AG20443 (cell line): Measurements from ENCODE around the gene FGD4.

Source experiments
- DNase-seq: peaks from one replicate; pipeline ENCODE4 v3.0.0; 2012; ENCODE audit warnings: low spot score, mixed read lengths

The FGD4 gene

DNA sequence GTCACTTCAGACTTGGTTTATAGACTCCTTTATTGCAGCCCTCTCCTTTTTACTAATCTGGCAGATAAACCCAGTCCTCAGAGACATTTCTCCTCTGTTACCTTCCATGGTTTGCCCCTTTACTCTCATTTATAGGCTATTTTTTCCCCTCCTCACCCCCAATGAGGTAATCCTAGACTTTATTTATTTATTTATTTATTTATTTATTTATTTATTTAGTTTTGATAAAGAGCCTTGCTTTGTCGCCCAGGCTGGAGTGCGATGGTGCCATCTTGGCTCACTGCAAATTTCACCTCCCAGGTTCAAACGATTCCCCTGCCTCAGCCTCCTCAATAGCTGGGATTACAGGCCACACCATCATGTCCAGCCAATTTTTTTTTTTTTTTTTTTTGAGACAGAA is 8.4 kb downstream of the FGD4 start:
- DNase-seq = no peak

DNA sequence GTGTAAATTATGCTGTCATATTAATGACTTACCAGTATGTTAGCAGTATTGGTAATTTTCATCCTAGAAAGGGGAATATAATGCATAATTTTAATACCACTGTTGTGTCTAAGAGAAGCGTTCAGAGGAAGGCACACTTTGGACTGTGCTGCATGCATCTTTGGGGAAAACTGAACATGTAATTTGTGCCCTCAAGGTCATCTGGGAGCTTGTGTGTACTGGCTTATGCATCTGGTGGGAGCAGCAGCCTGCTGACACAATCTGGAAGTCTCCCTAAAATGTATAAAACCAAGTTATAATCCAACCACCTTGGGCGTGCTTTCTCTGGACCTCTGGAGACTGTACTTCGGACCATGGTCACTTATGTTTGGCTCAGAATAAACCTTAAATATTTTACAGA is 14.1 kb downstream of the FGD4 start:
- no peak for DNase-seq

DNA sequence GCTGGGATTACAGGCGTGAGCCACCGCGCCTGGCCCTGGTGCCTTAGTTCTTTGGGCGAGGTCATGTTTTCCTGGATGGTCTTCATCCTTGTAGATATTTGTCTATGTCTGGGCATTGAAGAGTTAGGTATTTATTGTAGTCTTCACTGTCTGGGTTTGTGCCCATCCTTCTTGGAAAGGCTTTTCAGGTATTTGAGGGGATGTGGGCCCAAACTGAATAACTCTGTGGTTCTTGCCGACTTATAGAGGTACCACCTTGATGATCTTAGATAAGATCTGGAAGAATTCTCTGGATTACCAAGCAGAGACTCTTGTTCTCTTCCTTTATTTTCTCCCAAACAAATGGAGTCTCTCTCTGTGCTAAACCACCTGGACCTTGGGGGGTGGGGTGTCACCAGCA is 18.9 kb downstream of the FGD4 start:
- no peak for DNase-seq

DNA sequence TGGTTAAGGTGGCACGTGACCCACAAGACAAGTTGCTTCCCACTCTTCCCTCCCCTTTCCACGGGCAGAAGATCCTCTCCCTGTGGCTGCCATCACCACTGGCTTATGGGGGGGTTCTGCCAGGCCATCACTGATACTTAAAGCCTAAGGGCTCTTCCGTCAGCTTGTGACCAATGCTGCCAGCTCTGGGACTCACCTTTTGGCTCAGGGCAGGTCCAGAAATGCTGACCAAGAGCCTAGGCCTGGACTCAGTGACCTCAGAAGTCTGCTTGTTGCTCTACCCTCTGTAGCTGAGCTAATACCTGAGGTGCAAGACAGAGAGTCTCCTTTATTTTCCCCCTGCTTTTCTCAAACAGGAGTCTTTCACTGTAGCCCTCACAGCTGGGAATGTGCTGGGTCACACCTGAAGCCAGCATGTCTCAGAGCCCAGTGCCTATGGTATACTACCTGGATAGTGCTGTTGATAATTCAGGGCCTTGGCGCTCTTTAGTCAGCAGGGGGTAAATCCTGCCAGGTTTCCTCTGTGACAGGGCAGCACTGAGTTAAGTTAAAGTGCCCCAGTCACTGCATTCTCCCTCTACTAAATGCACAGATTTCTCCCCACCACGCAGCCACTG is 19.7 kb downstream of the FGD4 start:
- no peak for DNase-seq

DNA sequence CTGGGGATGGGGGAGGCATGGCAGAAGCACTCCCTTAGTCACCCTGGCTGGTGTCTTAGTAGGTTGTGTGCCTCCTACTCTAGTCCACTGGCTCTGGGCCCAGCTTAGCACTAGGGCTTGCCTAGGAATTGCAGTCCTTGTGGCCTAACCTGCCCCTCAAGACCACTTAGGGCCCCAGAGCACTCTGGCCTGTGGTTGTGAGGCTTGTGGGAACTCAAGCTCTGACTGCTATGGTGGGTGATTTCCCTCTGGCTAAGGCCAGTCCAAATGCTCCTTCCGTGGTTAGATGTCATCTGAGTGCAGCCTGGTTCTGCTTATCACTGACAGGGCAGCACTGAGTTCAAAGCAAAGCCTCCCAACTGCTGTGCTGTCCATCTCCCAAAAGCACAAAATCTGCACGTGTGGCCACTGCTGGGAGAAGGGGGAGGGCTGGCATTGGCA is 20.2 kb downstream of the FGD4 start:
- DNase-seq = no peak

DNA sequence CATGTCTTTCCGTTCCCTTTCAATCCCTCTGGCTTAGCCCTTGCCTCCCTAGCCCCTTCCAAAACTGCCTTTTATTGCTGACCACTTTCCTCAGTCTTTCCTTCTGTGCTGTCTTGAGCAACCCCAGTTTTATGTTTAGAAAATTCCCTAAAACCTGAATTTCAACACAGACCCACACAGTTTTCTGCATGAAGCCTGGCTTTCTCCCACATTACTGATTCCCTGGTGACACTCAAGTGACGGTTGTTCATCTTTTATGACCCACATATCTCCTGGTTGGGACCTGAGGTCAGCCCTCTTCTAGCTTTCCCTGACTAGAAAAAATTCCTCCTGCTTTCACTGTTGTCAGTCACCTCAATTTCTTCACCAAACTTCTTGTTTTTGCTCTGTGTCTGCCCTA is 21.0 kb downstream of the FGD4 start:
- DNase-seq = no peak

DNA sequence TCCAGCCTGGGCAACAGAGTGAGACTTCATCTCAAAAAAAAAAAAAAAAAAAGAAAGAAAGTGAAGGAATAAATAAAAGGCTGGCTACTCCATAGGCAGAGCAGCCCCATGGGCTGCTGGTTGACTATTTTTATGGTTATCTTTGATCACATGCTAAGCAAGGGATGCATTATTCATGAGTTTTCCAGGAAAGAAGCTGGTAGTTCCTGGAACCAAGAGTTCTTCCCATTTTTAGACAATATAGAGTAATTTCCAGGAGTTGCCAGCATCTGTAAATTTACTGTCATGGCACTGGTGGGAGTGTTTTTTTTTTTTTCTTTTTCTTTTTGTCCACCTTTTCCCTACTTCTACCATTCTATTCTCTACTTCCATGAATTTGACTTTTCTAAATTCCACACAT is 24.2 kb downstream of the FGD4 start:
- no peak for DNase-seq

DNA sequence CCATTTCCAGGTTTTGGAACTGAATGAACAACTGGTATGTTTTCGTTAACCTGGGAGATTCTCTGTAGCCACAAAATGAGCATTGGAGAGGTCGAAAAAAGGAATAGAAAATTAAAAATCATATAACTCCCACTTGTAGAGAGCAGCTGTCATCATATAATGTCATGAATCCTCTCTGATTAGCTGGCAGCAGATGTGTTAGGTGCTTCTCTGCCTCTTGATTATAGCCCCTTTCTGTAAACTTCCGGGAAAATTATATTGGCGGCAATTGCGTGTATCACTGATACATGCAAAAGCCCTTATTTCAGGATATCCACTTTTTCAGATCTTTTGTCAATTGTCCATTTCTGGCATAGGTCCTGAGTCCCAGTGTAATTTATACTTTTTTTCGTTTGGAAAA is 31.7 kb downstream of the FGD4 start:
- DNase-seq = no peak

DNA sequence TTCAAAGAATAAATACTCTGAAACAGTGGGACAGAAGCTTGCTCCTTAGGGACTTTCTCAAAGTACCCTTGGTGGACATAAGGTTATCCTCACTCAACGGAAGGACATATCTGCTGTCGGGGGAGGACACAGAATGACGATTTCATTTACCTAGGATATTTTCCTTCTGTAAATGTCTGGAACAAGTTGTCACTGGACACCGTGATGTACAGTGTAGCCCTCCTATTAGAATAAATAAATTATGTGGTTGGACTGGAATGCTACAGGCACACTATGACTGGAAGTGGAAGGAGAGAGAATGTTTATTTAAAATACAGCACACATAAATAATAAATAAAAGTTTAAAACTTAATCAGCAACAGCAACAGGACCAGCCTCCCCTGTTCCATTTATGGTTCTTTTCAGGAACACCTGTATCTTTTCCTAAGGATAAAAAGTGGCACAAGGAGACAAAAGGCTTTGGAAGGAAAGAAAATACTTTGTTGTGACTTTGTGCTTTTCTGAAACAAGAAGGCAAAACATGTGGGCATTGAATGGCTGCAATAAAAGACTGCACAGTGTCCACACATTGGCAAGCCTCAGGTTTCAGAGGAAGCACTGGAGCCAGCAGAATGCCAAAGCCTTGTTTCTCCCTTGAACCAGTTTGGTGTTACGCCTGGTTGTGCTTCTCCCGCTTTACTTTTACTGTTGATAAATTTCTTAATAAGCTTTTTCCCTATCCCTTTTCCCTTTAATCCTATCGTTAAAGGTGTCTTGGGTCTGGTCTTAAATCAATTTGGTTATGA is 36.8 kb downstream of the FGD4 start:
- no peak for DNase-seq

DNA sequence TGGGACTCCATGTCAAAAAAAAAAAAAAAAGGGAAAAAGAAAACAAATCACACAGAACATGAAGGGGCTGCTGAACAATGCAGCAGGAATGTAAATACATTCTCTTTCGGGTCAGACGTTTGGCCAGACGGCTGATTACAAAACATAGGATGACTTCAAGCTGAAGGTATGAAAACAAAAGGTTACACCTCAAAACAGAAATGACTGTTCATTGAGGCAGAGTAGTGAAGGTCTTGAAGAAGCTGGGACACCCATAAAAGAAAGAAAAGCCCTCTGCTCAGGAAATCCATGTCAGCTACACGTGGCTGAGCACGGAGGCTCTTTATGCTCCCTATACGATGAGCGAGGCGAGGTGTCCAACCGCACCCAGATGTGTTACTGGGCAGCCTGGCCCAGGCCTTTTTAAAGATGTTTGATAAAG is 37.7 kb downstream of the FGD4 start:
- peak; percentile 86 for DNase-seq

DNA sequence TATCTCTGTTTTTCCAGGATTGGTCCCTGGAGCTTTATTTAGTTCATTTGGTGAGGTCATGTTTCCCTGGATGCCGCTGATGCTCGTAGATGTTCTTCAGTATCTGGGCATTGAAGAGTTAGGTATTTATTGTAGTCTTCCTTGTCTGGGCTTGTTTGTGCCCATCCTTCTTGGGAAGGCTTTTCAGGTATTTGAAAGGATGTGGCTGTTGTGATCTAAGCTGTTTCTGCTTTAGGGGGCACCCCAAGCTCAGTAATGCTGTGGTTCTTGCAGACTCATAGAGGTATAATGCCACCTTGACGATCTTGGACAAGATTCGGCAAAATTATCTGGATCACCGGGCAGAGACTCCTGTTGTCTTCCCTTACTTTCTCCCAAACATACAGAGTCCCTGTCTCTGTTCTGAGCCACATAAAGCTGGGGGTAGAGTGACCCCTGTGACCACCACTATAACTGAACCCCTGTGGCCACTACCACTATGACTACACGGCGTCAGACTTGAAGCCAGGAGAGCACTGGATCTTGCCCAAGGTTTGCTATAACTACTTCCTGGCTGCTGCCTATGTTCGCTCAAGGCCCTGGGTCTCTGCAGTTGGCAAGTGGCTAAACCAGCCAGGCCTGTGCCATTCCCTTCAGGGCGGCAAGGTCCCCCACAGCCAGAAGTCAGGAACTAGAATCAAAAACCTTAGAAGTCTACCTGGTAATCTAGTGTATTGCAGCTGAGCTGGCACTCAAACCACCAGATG is 40.9 kb downstream of the FGD4 start:
- DNase-seq = no peak

DNA sequence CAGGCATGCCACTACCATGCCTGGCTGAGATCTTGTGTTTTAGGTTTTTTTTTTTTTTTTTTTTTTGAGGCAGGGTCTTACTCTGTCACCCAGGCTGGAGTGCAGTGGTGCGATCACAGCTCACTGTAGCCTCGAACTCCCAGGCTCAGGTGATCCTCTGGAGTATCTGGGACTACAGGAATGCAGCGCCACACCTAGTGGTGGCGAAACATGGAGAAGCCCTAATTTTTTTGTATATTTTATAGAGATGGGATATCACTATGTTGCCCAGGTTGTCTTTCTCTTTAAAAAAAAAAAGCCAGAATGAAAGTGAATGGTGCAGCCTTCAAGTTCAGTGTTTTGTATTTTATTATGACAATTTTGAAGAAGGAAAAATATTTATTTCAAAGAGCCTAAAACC is 44.1 kb downstream of the FGD4 start:
- no peak for DNase-seq

DNA sequence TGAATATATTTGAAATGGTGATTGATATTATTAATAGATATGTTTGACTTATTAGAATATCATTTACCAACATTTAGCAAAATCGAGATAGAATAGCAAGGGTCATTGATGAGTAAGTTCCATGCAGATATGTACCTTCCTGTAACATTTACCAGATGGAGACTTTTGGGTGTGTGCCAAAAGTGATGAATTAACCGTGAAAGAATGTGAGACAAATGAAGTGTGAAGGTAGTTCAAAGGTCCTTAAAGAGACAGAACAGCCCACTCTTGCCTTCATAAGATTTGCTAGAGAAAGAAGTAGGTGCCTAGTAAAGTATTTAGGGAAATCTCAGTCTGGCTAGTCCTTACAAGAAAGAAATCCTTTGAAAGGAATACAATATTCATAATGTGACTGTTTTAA is 45.5 kb downstream of the FGD4 start:
- no peak for DNase-seq

DNA sequence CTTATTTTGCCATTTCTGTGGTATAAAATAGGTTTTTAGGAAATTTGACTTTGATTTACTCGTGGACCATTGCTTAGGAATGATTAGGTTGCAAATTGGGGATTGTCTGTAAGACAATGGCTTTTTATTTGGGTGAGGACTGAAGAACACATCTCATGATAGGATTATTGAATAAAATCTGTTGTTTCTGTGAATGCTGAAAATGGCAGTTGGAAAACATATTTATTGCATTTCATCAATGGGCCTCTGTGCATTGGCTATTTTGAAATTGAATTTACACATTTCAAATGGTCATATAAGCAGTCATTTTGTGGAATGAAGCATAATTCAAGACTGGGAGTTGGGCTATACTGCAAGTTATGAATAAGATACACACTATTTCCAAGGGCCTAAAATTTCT is 46.0 kb downstream of the FGD4 start:
- DNase-seq = no peak

DNA sequence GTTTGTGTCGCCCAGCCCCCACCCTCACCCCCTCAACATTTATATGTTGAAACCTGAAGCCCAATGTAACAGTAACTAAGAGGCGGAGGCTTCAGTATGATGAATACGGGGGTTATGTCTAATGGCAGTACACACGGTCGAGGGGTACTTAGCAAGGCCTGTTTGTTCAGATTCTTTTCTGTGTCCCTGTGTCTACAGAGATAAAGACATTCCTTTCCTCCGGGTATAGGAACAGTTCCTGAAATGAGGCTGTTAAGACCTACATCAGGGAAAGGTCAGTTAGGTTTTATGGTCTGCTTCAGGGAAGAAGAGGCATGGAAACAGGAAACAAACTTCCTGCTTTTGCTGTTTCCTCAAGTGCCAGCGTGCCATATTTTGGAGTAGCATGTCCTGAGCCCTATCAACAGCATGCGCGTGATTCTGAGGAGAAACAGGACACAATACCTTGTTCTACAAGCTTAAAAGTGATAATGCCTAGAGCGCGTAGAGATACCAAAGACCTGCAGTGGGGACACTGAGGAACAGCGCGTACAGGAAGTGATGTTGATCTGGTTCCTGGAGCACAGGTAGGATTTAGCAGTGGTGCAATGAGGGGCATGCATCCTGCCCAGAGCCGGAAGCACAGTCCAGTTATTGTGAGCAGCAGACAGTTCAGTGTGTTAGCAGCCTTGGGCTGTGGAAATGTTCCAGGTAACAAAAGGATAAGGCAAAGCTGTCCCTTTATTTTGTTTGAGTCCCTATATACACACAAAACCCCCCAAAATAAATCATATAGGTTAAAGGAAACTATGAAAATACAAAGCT is 47.2 kb downstream of the FGD4 start:
- no peak for DNase-seq

DNA sequence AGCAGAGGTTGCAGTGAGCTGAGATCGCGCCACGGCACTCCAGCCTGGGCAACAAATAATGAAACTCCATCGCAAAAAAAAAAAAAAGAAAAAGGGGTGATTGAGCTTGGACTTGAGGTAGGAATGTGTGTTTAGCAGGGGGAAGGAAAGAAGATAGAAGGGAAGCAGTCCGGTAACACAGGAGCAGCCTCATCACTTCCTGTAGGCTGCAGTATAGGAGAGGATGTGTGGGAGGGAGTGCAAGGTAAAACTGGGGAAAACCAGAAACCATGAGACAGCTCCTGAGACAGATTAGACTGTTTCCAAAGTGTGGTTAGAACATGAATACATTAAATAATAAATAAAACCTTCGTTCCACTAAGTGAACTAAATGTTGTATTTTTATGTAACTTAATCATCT is 49.2 kb downstream of the FGD4 start:
- no peak for DNase-seq

DNA sequence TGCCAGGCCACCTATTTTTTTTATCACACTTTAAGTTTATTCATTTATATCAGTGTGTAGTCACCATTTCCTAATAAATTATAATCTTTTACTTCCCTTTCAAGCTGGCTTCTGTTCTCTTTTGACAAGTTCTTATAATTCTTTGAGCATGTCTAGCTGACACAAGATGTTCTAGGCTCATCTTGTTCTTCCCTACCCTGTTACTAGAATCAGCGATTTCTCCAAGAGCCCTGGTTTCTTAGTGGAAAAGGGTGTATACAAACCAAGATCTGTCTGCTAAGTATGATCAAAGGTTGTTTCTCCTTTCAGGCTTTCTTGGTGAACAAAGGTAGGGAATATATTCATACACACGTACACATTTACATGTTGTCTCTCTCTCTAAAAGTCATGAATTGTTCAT is 51.0 kb downstream of the FGD4 start:
- DNase-seq = no peak

DNA sequence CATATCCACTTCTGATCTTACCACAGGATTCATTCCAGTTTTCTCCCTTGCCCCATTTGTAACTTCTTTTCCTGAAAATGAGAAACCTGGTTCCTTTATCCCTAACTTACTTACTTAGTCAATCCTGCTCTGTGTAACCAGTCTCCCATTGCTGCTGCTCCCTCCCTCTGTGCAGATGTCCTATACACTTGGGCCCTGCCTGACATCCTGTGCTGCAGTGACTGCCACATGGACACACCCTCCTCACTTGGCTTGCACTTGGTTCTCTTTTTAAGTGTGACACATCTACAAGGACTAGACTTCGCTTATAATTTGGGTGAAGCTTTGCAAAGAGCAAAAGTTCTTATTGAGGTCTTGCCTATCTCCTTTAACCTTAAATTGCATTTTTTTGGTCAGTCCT is 51.4 kb downstream of the FGD4 start:
- DNase-seq = no peak

DNA sequence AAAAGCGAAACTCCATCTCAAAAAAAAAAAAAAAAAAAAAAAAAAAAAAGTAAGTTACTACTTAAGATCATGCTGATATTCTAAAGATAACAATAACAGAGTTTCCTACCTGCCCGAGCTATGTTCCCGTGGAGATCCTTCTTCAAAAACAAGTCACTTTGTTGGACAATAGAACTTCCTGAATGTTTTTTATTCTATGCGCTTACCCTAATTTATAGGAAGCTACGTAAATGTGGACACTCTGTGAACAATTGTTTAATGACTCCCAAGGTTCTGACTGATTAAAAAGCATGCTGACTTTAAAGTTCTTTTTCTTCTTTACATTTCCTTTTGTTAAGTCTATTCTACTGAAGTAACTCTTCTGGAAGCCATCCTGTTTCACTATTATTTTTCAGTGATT is 52.5 kb downstream of the FGD4 start:
- DNase-seq = no peak

DNA sequence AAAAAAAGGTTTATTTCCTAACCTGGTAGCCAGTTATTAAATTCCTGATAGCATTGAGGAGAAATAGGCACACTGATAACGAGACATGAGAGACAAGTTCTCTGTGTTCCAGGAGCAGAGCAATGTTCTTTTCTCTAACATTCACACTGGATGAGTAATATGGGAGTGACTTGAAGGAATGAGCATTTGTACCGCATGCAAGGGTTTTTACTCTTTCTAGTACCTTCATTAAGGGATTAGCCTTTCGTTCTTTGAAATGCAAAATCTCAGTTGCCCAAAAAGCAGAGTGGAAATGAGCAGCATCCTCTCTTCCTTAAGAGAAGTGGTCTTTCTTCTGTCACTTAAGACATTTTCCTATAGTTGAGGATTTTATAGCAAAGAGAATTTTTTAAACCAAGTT is 54.7 kb downstream of the FGD4 start:
- peak; percentile 58 for DNase-seq

DNA sequence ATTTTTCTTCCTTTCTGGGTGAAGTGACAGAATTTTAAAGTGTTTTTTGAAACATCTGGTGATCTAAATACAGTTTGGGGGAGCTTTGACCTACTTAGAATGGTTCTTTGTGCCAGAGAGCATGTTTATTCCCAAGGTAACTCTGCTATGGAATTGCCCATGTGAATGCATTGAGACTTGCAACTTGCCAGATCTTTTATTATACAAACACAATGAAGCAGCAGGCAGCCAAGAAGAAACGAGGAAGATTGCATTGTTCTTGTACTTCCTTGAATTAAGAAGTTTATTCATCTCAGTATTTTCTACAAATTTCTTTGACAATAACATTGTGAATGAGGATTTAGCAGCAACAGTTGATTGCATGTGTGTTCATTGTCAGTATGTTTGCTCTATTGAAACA is 55.5 kb downstream of the FGD4 start:
- DNase-seq = no peak

DNA sequence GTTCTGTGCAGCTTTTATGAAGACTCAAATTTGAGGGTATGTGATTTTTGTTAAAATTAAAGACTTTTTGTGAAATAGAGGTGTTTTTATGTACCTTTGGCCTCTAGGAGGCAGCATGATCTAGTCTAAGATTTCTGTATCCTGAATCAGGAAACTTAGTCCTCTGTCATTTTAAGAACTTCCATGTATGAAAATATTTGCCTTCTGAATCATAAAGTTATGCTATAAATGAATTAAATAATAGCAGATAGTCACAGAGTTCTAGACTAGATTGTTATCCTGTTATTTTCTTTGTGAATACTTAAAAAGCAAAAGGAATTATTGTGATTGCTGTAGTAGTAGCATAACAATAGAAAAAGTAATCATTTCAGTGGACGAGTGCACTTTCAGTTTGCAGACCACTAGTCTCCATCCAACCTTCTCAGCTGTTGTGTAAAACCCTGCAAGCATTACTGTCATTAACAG is 56.3 kb downstream of the FGD4 start:
- DNase-seq = peak; percentile 63
